H1 (cell line): Measurements from ENCODE around the gene MARK4. TPM values are rescaled to one million over a fixed set of nuclear protein-coding genes. Genes with fewer than 3 reads are reported as not detected.

Experiments used
- CTCF ChIA-PET: fragments of 300-600 bp; sonication (Branson Sonifier 250); formaldehyde crosslinking; loops from one replicate; lab custom pipeline; 2021; ENCODE audit not compliant: partially characterized antibody; lab: Charles Lee
- POLR2A ChIA-PET: fragments of 300-600 bp; sonication (Branson Sonifier 250); formaldehyde crosslinking; loops from one replicate; lab custom pipeline; 2021; ENCODE audit warnings: inconsistent platforms; ENCODE audit not compliant: partially characterized antibody; lab: Charles Lee
- DNase-seq, 2 experiments: peaks; one replicate each; pipeline versions ENCODE4 v3.0.0 to v3.0.0-alpha.2; 2010 to 2022; ENCODE audit warnings: low spot score in 2 of 2, low read depth in 1 of 2, mixed read lengths in 1 of 2
- FAIRE-seq: peaks from 2 replicates; lab custom pipeline; 2011; peaks lifted over from hg19 to GRCh38; lab: Jason Lieb, UNC
- H2AFZ ChIP-seq: 2 replicates; pipeline ENCODE4 v1.8.1; 2012; ENCODE audit warnings: low read length, inconsistent platforms
- H2AK5ac ChIP-seq: 2 replicates; pipeline ENCODE4 v1.6.1; 2013; ENCODE audit warnings: low read depth, low read length
- H2BK120ac ChIP-seq: replicated peaks from 2 replicates; pipeline ENCODE3; 2013; ENCODE audit warnings: low read depth, low read length, inconsistent platforms
- H2BK12ac ChIP-seq: 2 replicates; pipeline ENCODE4 v1.6.1; 2013; ENCODE audit warnings: low read depth, low read length
- H2BK15ac ChIP-seq: 2 replicates; pipeline ENCODE4 v1.6.1; 2013; ENCODE audit warnings: low read length
- H2BK20ac ChIP-seq: 2 replicates; pipeline ENCODE4 v1.6.1; 2013; ENCODE audit warnings: low read length
- H2BK5ac ChIP-seq: 2 replicates; pipeline ENCODE4 v1.6.1; 2013; ENCODE audit warnings: low read depth, low read length
- H3K14ac ChIP-seq: 2 replicates; pipeline ENCODE4 v1.6.1; 2013; ENCODE audit warnings: inconsistent platforms; ENCODE audit not compliant: insufficient read length
- H3K18ac ChIP-seq: 2 replicates; pipeline ENCODE4 v1.6.1; 2013; ENCODE audit warnings: low read length; ENCODE audit errors: extremely low read depth
- H3K23ac ChIP-seq: 2 replicates; pipeline ENCODE4 v1.6.1; 2013; ENCODE audit warnings: inconsistent platforms; ENCODE audit not compliant: insufficient read length
- H3K23me2 ChIP-seq: 2 replicates; pipeline ENCODE4 v1.6.1; 2013; ENCODE audit warnings: low read depth, low read length
- H3K27ac ChIP-seq: 2 replicates; pipeline ENCODE4 v1.6.1; 2011; ENCODE audit warnings: low read depth, low read length, inconsistent platforms
- H3K27me3 ChIP-seq, 4 experiments: replicated peaks in 1 of 4; 1 replicate in 1 of 4; 2 replicates in 3 of 4; pipeline versions ENCODE4 v1.6.1 to v1.8.1; 2011 to 2013; ENCODE audit warnings: low read length in 3 of 4, mild to moderate bottlenecking in 3 of 4, inconsistent platforms in 2 of 4, mixed read lengths in 2 of 4, moderate library complexity in 1 of 4; ENCODE audit not compliant: control insufficient read depth in 3 of 4, insufficient read depth in 3 of 4; ENCODE audit errors: extremely low read depth in 1 of 4
- H3K36me3 ChIP-seq, 4 experiments: 2 replicates each; pipeline versions ENCODE4 v1.6.1 to v1.8.1; 2011 to 2013; ENCODE audit warnings: mild to moderate bottlenecking in 4 of 4, low read length in 3 of 4, moderate library complexity in 2 of 4, control low read depth in 1 of 4, inconsistent platforms in 1 of 4; ENCODE audit not compliant: insufficient read depth in 4 of 4, control insufficient read depth in 2 of 4
- H3K4ac ChIP-seq: replicated peaks from 2 replicates; pipeline ENCODE3; 2013; ENCODE audit warnings: low read length, low read depth, mixed read lengths, inconsistent platforms; ENCODE audit not compliant: insufficient read length
- H3K4me1 ChIP-seq, 4 experiments: replicated peaks in 1 of 4; 1 replicate in 1 of 4; 2 replicates in 3 of 4; pipeline versions ENCODE4 v1.6.1 to v1.8.1; 2011 to 2013; ENCODE audit warnings: low read length in 3 of 4, inconsistent platforms in 2 of 4, mixed read lengths in 1 of 4; ENCODE audit not compliant: insufficient read depth in 4 of 4, control insufficient read depth in 3 of 4
- H3K4me2 ChIP-seq, 2 experiments: 2 replicates each; pipeline versions ENCODE4 v1.6.1 to v1.8.1; 2011 to 2013; ENCODE audit warnings: low read depth in 2 of 2, low read length in 2 of 2, control low read depth in 1 of 2, inconsistent platforms in 1 of 2, mild to moderate bottlenecking in 1 of 2; ENCODE audit not compliant: insufficient read depth in 1 of 2
- H3K4me3 ChIP-seq, 4 experiments: fragments of 200-600, 300-600 bp in 1 of 4; sonication (generic), shearing (Covaris generic), sonication (Bioruptor Twin) in 1 of 4; 2 replicates each; pipeline versions ENCODE4 v1.5.1 to v1.8.1; 2011 to 2016; ENCODE audit warnings: low read length in 4 of 4, low read depth in 3 of 4, control low read depth in 2 of 4, inconsistent platforms in 2 of 4, mild to moderate bottlenecking in 2 of 4, mixed read lengths in 1 of 4, moderate library complexity in 1 of 4; ENCODE audit not compliant: insufficient read depth in 2 of 4; ENCODE audit errors: extremely low read depth in 1 of 4
- H3K56ac ChIP-seq: replicated peaks from 2 replicates; pipeline ENCODE3; 2013; ENCODE audit warnings: low read depth, mild to moderate bottlenecking, mixed read lengths, low read length, inconsistent platforms; ENCODE audit not compliant: insufficient read length
- H3K79me1 ChIP-seq: 2 replicates; pipeline ENCODE4 v1.6.1; 2013; ENCODE audit warnings: low read depth, low read length, control low read depth
- H3K79me2 ChIP-seq, 2 experiments: 2 replicates each; pipeline versions ENCODE4 v1.6.1 to v1.8.1; 2012 to 2013; ENCODE audit warnings: low read length in 2 of 2, mild to moderate bottlenecking in 2 of 2, inconsistent platforms in 1 of 2; ENCODE audit not compliant: insufficient read depth in 2 of 2, control insufficient read depth in 1 of 2
- H3K9ac ChIP-seq, 4 experiments: replicated peaks in 1 of 4; 1 replicate in 1 of 4; 2 replicates in 3 of 4; pipeline versions ENCODE4 v1.6.1 to v1.8.1; 2011 to 2013; ENCODE audit warnings: low read depth in 3 of 4, low read length in 3 of 4, control low read depth in 2 of 4, mild to moderate bottlenecking in 2 of 4, moderate library complexity in 2 of 4, inconsistent platforms in 1 of 4; ENCODE audit errors: extremely low read depth in 1 of 4
- H3K9me3 ChIP-seq, 2 experiments: 2 replicates each; pipeline versions ENCODE4 v1.6.1 to v1.8.1; 2012 to 2013; ENCODE audit warnings: mild to moderate bottlenecking in 2 of 2, moderate library complexity in 2 of 2, control low read depth in 1 of 2, inconsistent platforms in 1 of 2, low read depth in 1 of 2, low read length in 1 of 2, mixed read lengths in 1 of 2; ENCODE audit not compliant: insufficient read depth in 2 of 2
- H4K20me1 ChIP-seq, 2 experiments: replicated peaks in 1 of 2; 2 replicates each; pipeline versions ENCODE3 to v1.8.1; 2011 to 2013; ENCODE audit warnings: inconsistent platforms in 2 of 2, low read length in 2 of 2, mild to moderate bottlenecking in 1 of 2; ENCODE audit not compliant: insufficient read depth in 2 of 2, control insufficient read depth in 1 of 2
- H4K5ac ChIP-seq: 2 replicates; pipeline ENCODE4 v1.6.1; 2013; ENCODE audit warnings: low read length, low read depth, mixed read lengths, inconsistent platforms; ENCODE audit not compliant: insufficient read length
- H4K8ac ChIP-seq: 2 replicates; pipeline ENCODE4 v1.8.0; 2013; ENCODE audit warnings: mild to moderate bottlenecking, moderate library complexity, low read length, inconsistent platforms; ENCODE audit not compliant: insufficient read depth; ENCODE audit errors: extremely low read depth
- H4K91ac ChIP-seq: replicated peaks from 2 replicates; pipeline ENCODE3; 2013; ENCODE audit warnings: low read length, mixed read lengths, inconsistent platforms; ENCODE audit not compliant: insufficient read length
- EZH2 ChIP-seq: fragments of 200-600 bp; sonication (generic); IDR thresholded peaks from 2 replicates; pipeline ENCODE4 v1.7.1; 2012; ENCODE audit warnings: low read depth, mild to moderate bottlenecking, moderate library complexity, low read length, inconsistent platforms; ENCODE audit not compliant: severe bottlenecking
- MAX ChIP-seq: IDR thresholded peaks from 2 replicates; pipeline ENCODE4 v1.6.1; 2012; ENCODE audit warnings: inconsistent platforms
- SAP30 ChIP-seq: fragments of 300-600 bp; sonication (generic); IDR thresholded peaks from 2 replicates; pipeline ENCODE4 v1.7.1; 2012; ENCODE audit warnings: low read length, moderate library complexity, mild to moderate bottlenecking, inconsistent platforms; ENCODE audit not compliant: insufficient read depth, insufficient replicate concordance
- TAF1 ChIP-seq: IDR thresholded peaks from 2 replicates; pipeline ENCODE4 v1.6.1; 2011; ENCODE audit warnings: mild to moderate bottlenecking, low read depth, low read length
- ZNF274 ChIP-seq: IDR thresholded peaks from 2 replicates; pipeline ENCODE4 v1.7.0; 2012; ENCODE audit warnings: low read length, borderline replicate concordance; ENCODE audit errors: extremely low read depth
- WGBS, 2 experiments: shearing (Covaris generic) in 1 of 2; methylation state at CpG; one replicate each; pipeline versions ENCODE4 v1.1.6 to v1.1.7; 2013 to 2015; ENCODE audit warnings: low lambda C conversion rate in 2 of 2, mixed read lengths in 2 of 2, inconsistent platforms in 1 of 2, low coverage in 1 of 2, missing lambda C conversion rate in 1 of 2; ENCODE audit not compliant: insufficient replicate concordance in 2 of 2, insufficient coverage in 1 of 2, insufficient read length in 1 of 2; ENCODE audit errors: extremely low coverage in 1 of 2, missing lambda C conversion rate in 1 of 2; 5-methylcytosine and 5-hydroxymethylcytosine counted together
- polyA plus RNA-seq, 7 experiments: library from polyadenylated mRNA; depleted of rRNA in 3 of 7; stranded (reverse) in 5 of 7; unstranded in 2 of 7; fragments of >200 nt in 5 of 7; fragments of 200-250 nt in 2 of 7; gene quantifications; 1 replicate in 5 of 7; 2 replicates in 1 of 7; 4 replicates in 1 of 7; pipeline versions ENCODE4 v1.2.1 to v1.2.3, GENCODE V29; 2011 to 2013; ENCODE audit warnings: missing spikeins in 2 of 7, mixed read lengths in 2 of 7
- total RNA-seq: library from RNA; stranded (reverse); fragmentation: NEBNext Ultra II Directional; extraction: Animal tissue kit (Norgen Biotek cat#: 25700); gene quantifications from 2 replicates; pipeline ENCODE4 v1.2.1, GENCODE V29; 2021

MARK4 gene
- total and polyA plus RNA-seq, 2 of the 8 experiments (the other 6 are each of a cell fraction or from before 2014, with no cell fraction given): 12.3 to 49.8 TPM

- FAIRE-seq (no peak), DNase-seq (no peak)
- Histone ChIP-seq H3K56ac (no peak overlapping the region), H3K27ac (no peak overlapping the region), H3K18ac (no peak overlapping the region), H2BK20ac (no peak overlapping the region), H2AK5ac (no peak overlapping the region), H4K5ac (no peak overlapping the region), H3K27me3 (no peaks in the 10 kb centered on the region), H3K4me1 (peaks cover 0 to 7% (median 2%) of the 10 kb centered on the region in 4 experiments; a peak in 2 of 7 replicates), H3K36me3 (peaks cover 20 to 68% (median 52%) of the 10 kb centered on the region in 4 experiments), H2BK12ac (no peak overlapping the region), H3K23ac (no peak overlapping the region), H3K9me3 (no peaks in the 10 kb centered on the region), H4K20me1 (peaks cover 1 to 37% of the 10 kb centered on the region in 2 experiments), H4K91ac (no peak overlapping the region), H2BK5ac (no peak overlapping the region), H3K4me2 (no peak overlapping the region), H2BK120ac (no peak overlapping the region), H2AFZ (no peak overlapping the region), H4K8ac (no peak overlapping the region), H3K4me3 (no peak overlapping the region), H3K4ac (no peak overlapping the region), H3K14ac (no peak overlapping the region), H3K9ac (no peak overlapping the region), H3K79me1 (peaks cover 2% of the 10 kb centered on the region; the same call in 1 of the 2 replicates), H3K23me2 (no peaks in the 10 kb centered on the region), H2BK15ac (no peak overlapping the region), H3K79me2 (no peaks in the 10 kb centered on the region)
- POLR2A ChIA-PET: interaction anchor here (0.9 to 5.9 kb wide), 10 partner anchors 9 to 63 kb away, joined by 3 to 36 read pairs (median 4); partner anchors contain the start of gene ERCC2
- WGBS, 2 experiments: 91% methylated on average over 18 of the region's 20 CpGs; no CpG with 5 or more reads in 1 of the 2 experiments
- CTCF ChIA-PET: interaction anchor here (0.7 to 1.9 kb wide), 5 partner anchors 14 to 153 kb away, joined by 3 to 5 read pairs (median 3); no protein-coding TSS in a partner anchor
- TF ChIP-seq EZH2: no peak
- TF ChIP-seq ZNF274: no peak
- TF ChIP-seq MAX: no peak
- TF ChIP-seq TAF1: no peak
- TF ChIP-seq SAP30: no peak
Measured at GRCh38 chr19:45352914-45353796, 102.1 kb downstream of the MARK4 start.
